T-helper 9 cell (primary cell): Measurements from ENCODE around the gene KIAA0513.

Experiments used
- DNase-seq: peaks from one replicate; pipeline ENCODE4 v3.0.0-alpha.2; 2020

Gene KIAA0513

GRCh38 chr16:85137323-85138072, 109.9 kb downstream of the KIAA0513 start:
- DNase-seq = no peak

- DNase-seq = no peak
Measured at GRCh38 chr16:85138073-85138824, 110.7 kb downstream of the KIAA0513 start.

- DNase-seq = no peak
Measured at GRCh38 chr16:85138825-85139627, 111.4 kb downstream of the KIAA0513 start.

- no peak for DNase-seq
Measured at GRCh38 chr16:85139881-85140339, 112.3 kb downstream of the KIAA0513 start.

GRCh38 chr16:85140455-85141012, 112.9 kb downstream of the KIAA0513 start:
- DNase-seq = no peak

GRCh38 chr16:85141491-85142128, 114.0 kb downstream of the KIAA0513 start:
- DNase-seq = no peak

GRCh38 chr16:85142129-85142513, 114.5 kb downstream of the KIAA0513 start:
- no peak for DNase-seq

- no peak for DNase-seq
Measured at GRCh38 chr16:85142771-85143211, 115.2 kb downstream of the KIAA0513 start.
